ENCODE results near the gene HIPK4.
"Not testable (repeated sequence)": the region's sequence is repeated elsewhere in the genome, so short reads cannot be mapped to it uniquely, and the experiment has no call there.

HIPK4 gene

GRCh38 chr19:40335855-40336600, 54.0 kb downstream of the HIPK4 start:
- DNase-seq: no peak

- DNase-seq: no peak
These were observed 54.9 kb downstream of the HIPK4 start for GRCh38 chr19:40335101-40335500.

DNA sequence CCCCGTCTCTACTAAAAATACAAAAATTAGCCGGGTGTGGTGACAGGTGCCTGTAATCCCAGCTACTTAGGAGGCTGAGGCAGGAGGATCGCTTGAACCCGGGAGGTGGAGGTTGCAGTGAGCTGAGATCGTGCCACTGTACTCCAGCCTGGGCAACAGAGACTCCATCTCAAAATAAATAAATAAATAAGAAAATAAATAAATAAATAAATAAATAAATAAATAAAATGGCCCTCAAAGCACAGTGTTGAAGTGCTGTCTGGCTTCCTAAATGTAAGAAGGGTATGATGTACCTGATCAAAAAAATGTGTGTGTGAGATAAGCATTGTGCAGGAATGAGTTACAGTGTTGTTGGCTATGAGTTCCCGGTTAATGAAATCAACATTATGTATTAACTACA, 56.9 kb downstream of the HIPK4 start:
- DNase-seq: not testable (repeated sequence)

- no peak for DNase-seq
These were observed 57.3 kb downstream of the HIPK4 start for GRCh38 chr19:40332669-40333068.

DNA sequence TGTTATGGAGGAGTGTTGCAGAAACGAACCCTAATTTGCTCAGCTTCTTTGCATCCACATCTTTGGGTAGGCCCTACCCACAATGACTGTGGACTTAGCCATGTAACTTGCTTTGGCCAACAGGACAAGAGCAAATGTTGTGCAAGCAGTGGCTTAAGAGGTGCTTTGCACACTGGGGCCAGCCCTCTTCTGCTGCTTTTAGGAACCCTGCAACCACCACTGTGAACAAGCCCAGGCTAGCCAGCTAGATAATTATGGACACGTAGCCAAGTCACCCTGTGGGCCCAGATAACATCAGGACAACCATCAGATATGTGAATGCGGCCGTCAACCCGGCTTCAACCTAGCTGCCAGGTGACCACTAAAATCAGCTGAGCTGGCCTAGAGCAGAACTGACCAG, 58.9 kb downstream of the HIPK4 start:
- DNase-seq: no peak
